AG04450 (cell line): Measurements from ENCODE around the gene HABP2. TPM values are rescaled to one million over a fixed set of nuclear protein-coding genes. Genes with fewer than 3 reads are reported as not detected.

Experiments used
- CTCF ChIA-PET: fragments of 300-600, 350-600 bp; formaldehyde crosslinking; extraction: SDS; loops from one replicate; lab custom pipeline; 2022; ENCODE audit warnings: antibody characterized with exemption, inconsistent platforms; lab: Charles Lee
- POLR2A ChIA-PET: fragments of 350-600 bp; formaldehyde crosslinking; extraction: SDS; loops from one replicate; lab custom pipeline; 2021; ENCODE audit warnings: antibody characterized with exemption, inconsistent platforms; lab: Yijun Ruan, JAX
- DNase-seq: peaks from one replicate; pipeline ENCODE4 v3.0.0-alpha.2; 2011; ENCODE audit warnings: low read depth, low spot score
- H3K27ac ChIP-seq: one replicate; pipeline ENCODE4 v1.5.1; 2012; ENCODE audit warnings: low read depth, low read length, control low read depth
- H3K27me3 ChIP-seq: one replicate; pipeline ENCODE4 v1.6.0; 2012; ENCODE audit warnings: low read length; ENCODE audit not compliant: control insufficient read depth, insufficient read depth
- H3K4me3 ChIP-seq: 2 replicates; pipeline ENCODE4 v1.5.1; 2011; ENCODE audit warnings: mild to moderate bottlenecking, low read depth, low read length, control low read depth
- H3K9me3 ChIP-seq: 2 replicates; pipeline ENCODE4 v1.5.1; 2012; ENCODE audit warnings: low read length; ENCODE audit not compliant: control insufficient read depth, insufficient read depth
- CTCF ChIP-seq: IDR thresholded peaks from 2 replicates; pipeline ENCODE4 v1.5.1; 2011; ENCODE audit warnings: low read depth, low read length, control low read depth, inconsistent platforms
- polyA plus RNA-seq: library from polyadenylated mRNA; depleted of rRNA; stranded (reverse); fragments of >200 nt; gene quantifications from 2 replicates; pipeline ENCODE4 v1.2.3, GENCODE V29; 2011

The HABP2 gene
- polyA plus RNA-seq, 1 experiment = not detected

GRCh38 chr10:113520690-113521474 lies 32.0 kb upstream of the HABP2 start:
- peak; percentile 99 for TF ChIP-seq CTCF
- Histone ChIP-seq H3K4me3 (no peak overlapping the region), H3K27me3 (no peaks in the 10 kb centered on the region), H3K27ac (no peak overlapping the region), H3K9me3 (no peaks in the 10 kb centered on the region)
- CTCF ChIA-PET = interaction anchor here (0.6 to 2.6 kb wide), 16 partner anchors 9 to 1065 kb away, joined by 3 to 10 read pairs (median 4); no protein-coding TSS in a partner anchor
- DNase-seq = peak; percentile 45
- POLR2A ChIA-PET = no interaction called here

- DNase-seq = no peak
- no peak for TF ChIP-seq CTCF
- ChIA-PET CTCF (interaction anchor here (0.6 to 2.6 kb wide), 6 partner anchors 8 to 1066 kb away, joined by 3 to 10 read pairs (median 4); no protein-coding TSS in a partner anchor), POLR2A (no interaction called here)
- no peaks in the 10 kb centered on the region for H3K9me3 ChIP-seq
- H3K4me3 ChIP-seq = no peak overlapping the region
- no peak overlapping the region for H3K27ac ChIP-seq
- no peaks in the 10 kb centered on the region for H3K27me3 ChIP-seq
These were observed 31.4 kb upstream of the HABP2 start for GRCh38 chr10:113521475-113521795.

GRCh38 chr10:113522460-113522859 lies 30.4 kb upstream of the HABP2 start:
- H3K27ac ChIP-seq = no peak overlapping the region
- no peak overlapping the region for H3K4me3 ChIP-seq
- H3K27me3 ChIP-seq = no peaks in the 10 kb centered on the region
- ChIA-PET POLR2A (no interaction called here), CTCF (interaction anchor here (1.5 to 2.6 kb wide), 2 partner anchors 41 to 1067 kb away, joined by 3 to 10 read pairs; no protein-coding TSS in a partner anchor)
- TF ChIP-seq CTCF = no peak
- no peaks in the 10 kb centered on the region for H3K9me3 ChIP-seq
- no peak for DNase-seq

GRCh38 chr10:113523071-113523470 lies 29.8 kb upstream of the HABP2 start:
- POLR2A ChIA-PET = no interaction called here
- no peak for TF ChIP-seq CTCF

GRCh38 chr10:113523628-113524027 lies 29.2 kb upstream of the HABP2 start:
- no peak for DNase-seq
- H3K27me3 ChIP-seq = no peaks in the 10 kb centered on the region
- H3K4me3 ChIP-seq = no peak overlapping the region
- no peak overlapping the region for H3K27ac ChIP-seq
- CTCF ChIA-PET = no interaction called here
- no peak for TF ChIP-seq CTCF
- POLR2A ChIA-PET = no interaction called here
- no peaks in the 10 kb centered on the region for H3K9me3 ChIP-seq

More at GRCh38 chr10:113523071-113523470, 29.8 kb upstream of the HABP2 start:
- H3K4me3 ChIP-seq = no peak overlapping the region
- no peak for DNase-seq
- CTCF ChIA-PET = no interaction called here
- H3K27me3 ChIP-seq = no peaks in the 10 kb centered on the region
- H3K9me3 ChIP-seq = no peaks in the 10 kb centered on the region
- H3K27ac ChIP-seq = no peak overlapping the region
